HepG2 (cell line): ENCODE measurements around the gene DTNB. TPM values are rescaled to one million over a fixed set of nuclear protein-coding genes. Genes with fewer than 3 reads are reported as not detected.

Experiments used
- CBX5 ChIP-seq: sonication (generic); formaldehyde crosslinking; IDR thresholded peaks from 2 replicates; pipeline ENCODE4 v1.4.0; 2020; ENCODE audit warnings: missing genetic modification reagents, borderline replicate concordance
- CTCF ChIP-seq: sonication (generic); formaldehyde crosslinking; IDR thresholded peaks from 2 replicates; pipeline ENCODE4 v1.5.0; 2020; ENCODE audit warnings: mild to moderate bottlenecking, missing genetic modification reagents, moderate library complexity
- EP300 ChIP-seq, 3 experiments: sonication (generic) in 1 of 3; formaldehyde crosslinking in 1 of 3; IDR thresholded peaks; 2 replicates each; pipeline versions ENCODE4 v1.5.1 to v1.6.1; 2011 to 2020; ENCODE audit warnings: low read depth in 2 of 3, low read length in 2 of 3, borderline replicate concordance in 1 of 3, improper control_type of control experiment in 1 of 3, mild to moderate bottlenecking in 1 of 3, missing genetic modification reagents in 1 of 3, moderate library complexity in 1 of 3
- KLF13 ChIP-seq: sonication (generic); formaldehyde crosslinking; IDR thresholded peaks from 2 replicates; pipeline ENCODE4 v1.4.0; 2020; ENCODE audit warnings: mild to moderate bottlenecking, missing genetic modification reagents
- KLF15 ChIP-seq: sonication (generic); formaldehyde crosslinking; IDR thresholded peaks from 2 replicates; pipeline ENCODE4 v1.8.1; 2023; ENCODE audit warnings: borderline replicate concordance, mild to moderate bottlenecking, inconsistent platforms, missing genetic modification reagents, mixed read lengths
- KLF16 ChIP-seq, 2 experiments: sonication (generic) in 1 of 2; formaldehyde crosslinking in 1 of 2; IDR thresholded peaks; 2 replicates each; pipeline versions ENCODE4 v1.6.1 to v1.8.0; 2016 to 2023; ENCODE audit warnings: missing genetic modification reagents in 2 of 2, missing compliant biosample characterization in 1 of 2
- MYNN ChIP-seq: sonication (generic); formaldehyde crosslinking; IDR thresholded peaks from 2 replicates; pipeline ENCODE4 v1.4.0; 2020; ENCODE audit warnings: mild to moderate bottlenecking, low read depth, missing genetic modification reagents
- PLRG1 ChIP-seq: fragments of 450-650 bp; conservative IDR thresholded peaks from 2 replicates; pipeline ENCODE4 v1.6.1; 2016
- POLR2G ChIP-seq: fragments of 200-400 bp; formaldehyde crosslinking; IDR thresholded peaks from 2 replicates; pipeline ENCODE4 v1.6.1; 2018; ENCODE audit warnings: mild to moderate bottlenecking, low read depth, low read length, moderate library complexity
- SKI ChIP-seq: fragments of 450-650 bp; IDR thresholded peaks from one replicate; pipeline ENCODE4 v1.6.1; 2018; ENCODE audit warnings: mild to moderate bottlenecking; ENCODE audit not compliant: partially characterized antibody
- YY1 ChIP-seq: IDR thresholded peaks from 2 replicates; pipeline ENCODE4 v1.6.1; 2011; ENCODE audit warnings: low read length, low read depth, moderate library complexity, mild to moderate bottlenecking; ENCODE audit not compliant: insufficient read depth, insufficient replicate concordance
- ZNF234 ChIP-seq: sonication (generic); formaldehyde crosslinking; conservative IDR thresholded peaks from 2 replicates; pipeline ENCODE4 v1.5.1; 2020; ENCODE audit warnings: mild to moderate bottlenecking, missing genetic modification reagents
- ZNF275 ChIP-seq: sonication (generic); formaldehyde crosslinking; IDR thresholded peaks from 2 replicates; pipeline ENCODE4 v1.8.0; 2022; ENCODE audit warnings: missing genetic modification reagents, mild to moderate bottlenecking, inconsistent platforms, borderline replicate concordance
- ZNF501 ChIP-seq: sonication (generic); formaldehyde crosslinking; IDR thresholded peaks from 2 replicates; pipeline ENCODE4 v1.5.1; 2020; ENCODE audit warnings: mild to moderate bottlenecking, moderate library complexity, missing genetic modification reagents
- ZNF530 ChIP-seq: sonication (generic); formaldehyde crosslinking; IDR thresholded peaks from 2 replicates; pipeline ENCODE4 v1.5.0; 2020; ENCODE audit warnings: low read depth, mild to moderate bottlenecking, missing genetic modification reagents
- ZNF562 ChIP-seq: sonication (generic); formaldehyde crosslinking; IDR thresholded peaks from 2 replicates; pipeline ENCODE4 v1.8.0; 2022; ENCODE audit warnings: missing genetic modification reagents, borderline replicate concordance
- ZNF678 ChIP-seq: sonication (generic); formaldehyde crosslinking; IDR thresholded peaks from 2 replicates; pipeline ENCODE4 v1.4.0; 2020; ENCODE audit warnings: mild to moderate bottlenecking, missing genetic modification reagents
- ZNF777 ChIP-seq: sonication (generic); formaldehyde crosslinking; IDR thresholded peaks from 2 replicates; pipeline ENCODE4 v1.4.0; 2020; ENCODE audit warnings: missing genetic modification reagents
- ZNF883 ChIP-seq: sonication (generic); formaldehyde crosslinking; IDR thresholded peaks from 2 replicates; pipeline ENCODE4 v1.5.1; 2020; ENCODE audit warnings: mild to moderate bottlenecking, missing genetic modification reagents; ENCODE audit errors: not compliant biosample characterization
- ZSCAN30 ChIP-seq: sonication (generic); formaldehyde crosslinking; IDR thresholded peaks from 2 replicates; pipeline ENCODE4 v1.5.0; 2020; ENCODE audit warnings: mild to moderate bottlenecking, missing genetic modification reagents
- polyA plus RNA-seq, 8 experiments: library from polyadenylated mRNA; depleted of rRNA in 3 of 8; stranded (reverse) in 7 of 8; unstranded in 1 of 8; fragments of >200 nt; fragmentation: Illumina TruSeq in 4 of 8; extraction: Trizol in 4 of 8; gene quantifications; 2 replicates each; pipeline versions ENCODE4 v1.2.1 to v1.2.3, GENCODE V29; 2011 to 2016; ENCODE audit warnings: low read depth in 4 of 8, missing spikeins in 1 of 8, mixed read lengths in 1 of 8; ENCODE audit not compliant: insufficient read depth in 1 of 8
- total RNA-seq, 5 experiments: library from RNA; depleted of rRNA; stranded (reverse); fragments of >200 nt; fragmentation: Illumina TruSeq; extraction: Trizol; gene quantifications; 2 replicates each; pipeline ENCODE4 v1.2.3, GENCODE V29; 2016; ENCODE audit warnings: low read depth in 1 of 5
- TF ChIP-seq, protein P1 (sequence below): sonication (generic); formaldehyde crosslinking; IDR thresholded peaks from 2 replicates; pipeline ENCODE4 v1.5.0; 2020; ENCODE audit warnings: missing genetic modification reagents, mild to moderate bottlenecking, borderline replicate concordance
- TF ChIP-seq, protein P2 (sequence below): sonication (generic); formaldehyde crosslinking; IDR thresholded peaks from 2 replicates; pipeline ENCODE4 v1.4.0; 2020; ENCODE audit warnings: mild to moderate bottlenecking, missing genetic modification reagents

Gene DTNB
- total and polyA plus RNA-seq, 2 of the 13 experiments (the other 11 are each of a cell fraction or from before 2014, with no cell fraction given) = 14.4 to 23.9 TPM

- TF ChIP-seq POLR2G (peak; percentile 52; the same call in 1 of the 2 replicates), ZNF562 (CRISPR knock-in tag) (no peak), EP300 (IDR thresholded peaks at IDR 0.05; ENCODE audit: low read depth in 2 of 2, low read length in 2 of 2) (no peak), EP300 (CRISPR knock-in tag; IDR thresholded peaks at IDR 0.05; ENCODE audit: borderline replicate concordance) (no peak), ZNF501 (CRISPR knock-in tag) (no peak), ZNF777 (0 out of 2 replicates have a peak, but pooled peaks have one; percentile 40), KLF13 (no peak), CBX5 (CRISPR knock-in tag) (no peak), SKI (no peak), ZNF883 (no peak), ZNF234 (CRISPR knock-in tag) (no peak), CTCF (CRISPR knock-in tag) (no peak), ZNF275 (no peak), MYNN (CRISPR knock-in tag) (no peak), ZNF530 (no peak), KLF15 (CRISPR knock-in tag) (no peak), KLF16 (CRISPR knock-in tag; IDR thresholded peaks at IDR 0.05) (0 out of 4 replicates have a peak, but pooled peaks of 1 of the 2 experiments have one; percentile 20), ZNF678 (CRISPR knock-in tag) (0 out of 2 replicates have a peak, but pooled peaks have one; percentile 48), YY1 (peak; percentile 85), PLRG1 (no peak), ZSCAN30 (no peak)
- TF ChIP-seq, protein P1, sequence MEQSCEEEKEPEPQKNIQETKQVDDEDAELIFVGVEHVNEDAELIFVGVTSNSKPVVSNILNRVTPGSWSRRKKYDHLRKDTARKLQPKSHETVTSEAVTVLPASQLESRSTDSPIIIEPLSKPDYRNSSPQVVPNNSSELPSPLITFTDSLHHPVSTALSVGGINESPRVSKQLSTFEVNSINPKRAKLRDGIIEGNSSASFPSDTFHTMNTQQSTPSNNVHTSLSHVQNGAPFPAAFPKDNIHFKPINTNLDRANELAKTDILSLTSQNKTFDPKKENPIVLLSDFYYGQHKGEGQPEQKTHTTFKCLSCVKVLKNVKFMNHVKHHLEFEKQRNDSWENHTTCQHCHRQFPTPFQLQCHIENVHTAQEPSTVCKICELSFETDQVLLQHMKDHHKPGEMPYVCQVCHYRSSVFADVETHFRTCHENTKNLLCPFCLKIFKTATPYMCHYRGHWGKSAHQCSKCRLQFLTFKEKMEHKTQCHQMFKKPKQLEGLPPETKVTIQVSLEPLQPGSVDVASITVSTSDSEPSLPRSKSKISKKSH = no peak
- TF ChIP-seq, protein P2, sequence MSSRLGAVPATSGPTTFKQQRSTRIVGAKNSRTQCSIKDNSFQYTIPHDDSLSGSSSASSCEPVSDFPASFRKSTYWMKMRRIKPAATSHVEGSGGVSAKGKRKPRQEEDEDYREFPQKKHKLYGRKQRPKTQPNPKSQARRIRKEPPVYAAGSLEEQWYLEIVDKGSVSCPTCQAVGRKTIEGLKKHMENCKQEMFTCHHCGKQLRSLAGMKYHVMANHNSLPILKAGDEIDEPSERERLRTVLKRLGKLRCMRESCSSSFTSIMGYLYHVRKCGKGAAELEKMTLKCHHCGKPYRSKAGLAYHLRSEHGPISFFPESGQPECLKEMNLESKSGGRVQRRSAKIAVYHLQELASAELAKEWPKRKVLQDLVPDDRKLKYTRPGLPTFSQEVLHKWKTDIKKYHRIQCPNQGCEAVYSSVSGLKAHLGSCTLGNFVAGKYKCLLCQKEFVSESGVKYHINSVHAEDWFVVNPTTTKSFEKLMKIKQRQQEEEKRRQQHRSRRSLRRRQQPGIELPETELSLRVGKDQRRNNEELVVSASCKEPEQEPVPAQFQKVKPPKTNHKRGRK (CRISPR knock-in tag) = no peak
Measured at GRCh38 chr2:25340181-25340921, 333.0 kb downstream of the DTNB start (continued).
